Glutamatergic neuron (in vitro differentiated cells): Measurements from ENCODE around the gene HPD. TPM values are rescaled to one million over a fixed set of nuclear protein-coding genes. Genes with fewer than 3 reads are reported as not detected.
"Not testable (repeated sequence)": the region's sequence is repeated elsewhere in the genome, so short reads cannot be mapped to it uniquely, and the experiment has no call there.

ENCODE experiments used
- DNase-seq: peaks from one replicate; pipeline ENCODE4 v3.0.0; 2022
- H3K27ac Mint-ChIP-seq: one replicate; pipeline ENCODE4 v1.8.0; 2020; ENCODE audit warnings: mild to moderate bottlenecking, mixed read lengths, inconsistent platforms; ENCODE audit not compliant: unreplicated experiment
- H3K27me3 Mint-ChIP-seq: one replicate; pipeline ENCODE4 v1.8.0; 2020; ENCODE audit warnings: mild to moderate bottlenecking, moderate library complexity, mixed read lengths, inconsistent platforms; ENCODE audit not compliant: unreplicated experiment
- H3K36me3 Mint-ChIP-seq: one replicate; pipeline ENCODE4 v1.8.0; 2020; ENCODE audit warnings: mild to moderate bottlenecking, mixed read lengths, inconsistent platforms; ENCODE audit not compliant: unreplicated experiment
- H3K4me1 Mint-ChIP-seq: one replicate; pipeline ENCODE4 v1.8.0; 2020; ENCODE audit warnings: mild to moderate bottlenecking, low read depth, mixed read lengths, inconsistent platforms; ENCODE audit not compliant: unreplicated experiment
- H3K4me3 Mint-ChIP-seq: one replicate; pipeline ENCODE4 v1.8.0; 2020; ENCODE audit warnings: mild to moderate bottlenecking, mixed read lengths, inconsistent platforms; ENCODE audit not compliant: unreplicated experiment
- H3K9me3 Mint-ChIP-seq: one replicate; pipeline ENCODE4 v1.8.0; 2020; ENCODE audit warnings: mild to moderate bottlenecking, moderate library complexity, mixed read lengths, inconsistent platforms; ENCODE audit not compliant: unreplicated experiment
- total RNA-seq: library from RNA; stranded (reverse); fragmentation: NEBNext Ultra II Directional; extraction: Animal tissue kit (Norgen Biotek cat#: 25700); gene quantifications from one replicate; pipeline ENCODE4 v1.2.1, GENCODE V29; 2021; ENCODE audit not compliant: unreplicated experiment
- TF ChIP-seq, protein P1 (sequence below): fragments of 200-600 bp; sonication (generic); IDR thresholded peaks from one replicate; pipeline ENCODE4 v1.5.0; 2021; ENCODE audit not compliant: partially characterized antibody, unreplicated experiment

HPD gene
- total RNA-seq, 1 donor from 2014 or later, result not detected

DNA sequence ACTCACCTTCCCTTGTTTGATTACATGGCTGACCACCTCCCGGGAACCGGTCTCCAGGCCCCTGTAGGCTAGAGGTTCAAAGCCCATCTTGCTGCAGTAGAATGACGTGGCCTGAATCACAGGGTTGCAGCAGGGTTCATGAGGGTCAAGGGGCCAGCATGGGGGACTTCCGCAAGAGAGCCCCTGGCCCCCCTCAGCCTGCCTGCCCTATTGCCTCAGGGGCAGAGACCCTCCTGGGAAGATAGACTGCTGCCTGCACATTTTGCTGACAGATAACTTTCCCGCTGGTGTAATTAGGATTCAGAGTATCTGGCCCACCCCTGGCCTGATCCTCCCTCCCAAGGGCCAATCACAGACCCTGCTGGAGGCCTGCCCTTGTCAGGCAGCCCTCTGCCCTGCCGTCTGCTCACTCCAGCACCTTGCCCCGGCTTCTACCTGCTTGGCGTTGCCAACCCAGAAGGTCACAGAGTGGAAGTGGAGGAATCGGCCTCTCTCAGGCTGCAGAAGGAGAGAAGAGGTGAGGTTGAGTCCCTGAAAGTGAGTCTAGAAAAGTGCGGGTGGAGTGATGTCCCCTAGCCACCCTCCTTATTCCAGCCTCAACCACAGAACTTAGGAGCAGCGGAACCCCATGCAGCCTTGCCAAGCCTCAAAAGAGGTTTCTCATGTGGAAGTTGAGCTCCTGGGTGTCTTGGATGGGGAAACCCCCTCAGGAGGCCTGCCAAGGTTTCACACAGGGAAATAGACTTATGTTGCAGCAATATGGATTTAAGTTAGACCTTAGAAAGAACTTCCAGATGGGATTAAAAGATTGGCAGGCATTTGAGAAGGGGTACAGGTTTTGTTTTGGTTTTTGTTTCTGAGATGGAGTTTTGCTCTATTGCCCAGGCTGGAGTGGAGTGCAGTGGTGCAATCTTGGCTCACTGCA lies 1.1 kb downstream of the HPD start:
- TF ChIP-seq, protein P1, sequence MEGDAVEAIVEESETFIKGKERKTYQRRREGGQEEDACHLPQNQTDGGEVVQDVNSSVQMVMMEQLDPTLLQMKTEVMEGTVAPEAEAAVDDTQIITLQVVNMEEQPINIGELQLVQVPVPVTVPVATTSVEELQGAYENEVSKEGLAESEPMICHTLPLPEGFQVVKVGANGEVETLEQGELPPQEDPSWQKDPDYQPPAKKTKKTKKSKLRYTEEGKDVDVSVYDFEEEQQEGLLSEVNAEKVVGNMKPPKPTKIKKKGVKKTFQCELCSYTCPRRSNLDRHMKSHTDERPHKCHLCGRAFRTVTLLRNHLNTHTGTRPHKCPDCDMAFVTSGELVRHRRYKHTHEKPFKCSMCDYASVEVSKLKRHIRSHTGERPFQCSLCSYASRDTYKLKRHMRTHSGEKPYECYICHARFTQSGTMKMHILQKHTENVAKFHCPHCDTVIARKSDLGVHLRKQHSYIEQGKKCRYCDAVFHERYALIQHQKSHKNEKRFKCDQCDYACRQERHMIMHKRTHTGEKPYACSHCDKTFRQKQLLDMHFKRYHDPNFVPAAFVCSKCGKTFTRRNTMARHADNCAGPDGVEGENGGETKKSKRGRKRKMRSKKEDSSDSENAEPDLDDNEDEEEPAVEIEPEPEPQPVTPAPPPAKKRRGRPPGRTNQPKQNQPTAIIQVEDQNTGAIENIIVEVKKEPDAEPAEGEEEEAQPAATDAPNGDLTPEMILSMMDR, result no peak
- peaks cover 2% of the 10 kb centered on the region for H3K27me3 Mint-ChIP-seq
- peak; percentile 20 for DNase-seq
- H3K4me3 Mint-ChIP-seq, result no peak overlapping the region
- no peaks in the 10 kb centered on the region for H3K36me3 Mint-ChIP-seq
- peaks cover 2% of the 10 kb centered on the region for H3K9me3 Mint-ChIP-seq
- H3K27ac Mint-ChIP-seq, result no peak overlapping the region
- H3K4me1 Mint-ChIP-seq, result peaks cover 1% of the 10 kb centered on the region

DNA sequence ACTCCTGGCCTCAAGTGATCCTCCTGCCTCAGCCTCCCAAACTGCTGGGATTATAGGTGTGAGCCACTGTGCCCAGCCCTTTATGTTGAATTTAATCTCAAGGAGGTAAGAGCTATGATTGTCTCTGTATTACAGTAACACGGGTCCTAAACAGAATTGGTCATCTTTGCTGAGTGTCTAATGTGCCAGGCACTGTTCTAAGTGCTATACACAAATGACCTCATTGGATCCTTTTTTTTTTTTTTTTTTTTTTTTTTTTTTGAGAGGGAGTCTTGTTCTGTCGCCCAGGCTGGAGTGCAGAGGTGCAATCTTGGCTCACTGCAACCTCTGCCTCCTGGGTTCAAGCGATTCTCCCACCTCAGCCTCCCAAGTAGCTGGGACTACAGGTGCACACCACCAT lies 6.3 kb downstream of the HPD start:
- not testable (repeated sequence) for H3K4me3 Mint-ChIP-seq, H3K36me3 Mint-ChIP-seq, H3K27me3 Mint-ChIP-seq, DNase-seq, H3K9me3 Mint-ChIP-seq, H3K27ac Mint-ChIP-seq, H3K4me1 Mint-ChIP-seq

DNA sequence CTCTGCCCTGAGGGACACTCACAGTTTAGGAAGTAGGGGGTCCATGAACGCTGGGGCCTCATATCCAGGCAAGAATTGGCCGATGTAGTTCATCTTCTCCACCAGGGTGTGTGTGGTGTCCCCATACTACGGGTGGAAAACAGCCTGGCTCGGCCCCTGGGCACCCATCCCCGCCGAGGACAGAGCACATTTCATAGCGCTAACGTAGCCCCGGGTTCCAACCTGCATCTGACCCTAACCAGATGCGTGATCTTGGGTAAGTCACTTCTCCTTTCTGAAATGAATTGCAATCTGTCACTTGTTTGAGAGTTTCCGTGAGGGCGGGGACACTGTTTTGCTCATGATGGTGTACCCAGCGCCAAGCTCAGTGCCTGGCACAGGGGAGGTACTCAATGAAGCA lies 9.0 kb downstream of the HPD start:
- Mint-ChIP-seq H3K4me3 (no peak overlapping the region), H3K9me3 (no peaks in the 10 kb centered on the region), H3K4me1 (peaks cover 1% of the 10 kb centered on the region), H3K36me3 (no peaks in the 10 kb centered on the region), H3K27ac (no peak overlapping the region), H3K27me3 (peaks cover 2% of the 10 kb centered on the region)
- no peak for DNase-seq
- TF ChIP-seq, protein P1, result no peak

DNA sequence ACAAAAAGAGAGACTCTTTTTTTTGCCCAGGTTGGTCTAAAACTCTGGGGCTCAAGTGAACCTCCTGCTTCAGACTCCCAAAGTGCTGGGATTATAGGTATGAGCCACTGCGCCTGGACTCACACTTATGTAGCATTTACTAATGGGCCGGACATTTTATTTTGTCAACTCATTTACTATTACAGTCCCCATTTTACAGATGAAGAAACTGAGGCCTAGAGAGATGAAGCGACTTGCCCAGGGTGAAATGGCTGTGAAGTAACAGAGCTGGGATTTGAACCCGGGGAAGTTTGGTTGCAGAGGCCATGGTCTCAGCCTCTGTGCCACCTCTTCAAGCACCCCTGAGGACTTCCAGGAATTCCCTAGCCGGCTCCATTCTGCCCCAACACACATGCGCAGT lies 9.4 kb downstream of the HPD start:
- Mint-ChIP-seq H3K9me3 (no peaks in the 10 kb centered on the region), H3K4me3 (no peak overlapping the region), H3K4me1 (peaks cover 1% of the 10 kb centered on the region), H3K27me3 (peaks cover 2% of the 10 kb centered on the region), H3K36me3 (no peaks in the 10 kb centered on the region), H3K27ac (no peak overlapping the region)
- TF ChIP-seq, protein P1, result no peak
- no peak for DNase-seq

DNA sequence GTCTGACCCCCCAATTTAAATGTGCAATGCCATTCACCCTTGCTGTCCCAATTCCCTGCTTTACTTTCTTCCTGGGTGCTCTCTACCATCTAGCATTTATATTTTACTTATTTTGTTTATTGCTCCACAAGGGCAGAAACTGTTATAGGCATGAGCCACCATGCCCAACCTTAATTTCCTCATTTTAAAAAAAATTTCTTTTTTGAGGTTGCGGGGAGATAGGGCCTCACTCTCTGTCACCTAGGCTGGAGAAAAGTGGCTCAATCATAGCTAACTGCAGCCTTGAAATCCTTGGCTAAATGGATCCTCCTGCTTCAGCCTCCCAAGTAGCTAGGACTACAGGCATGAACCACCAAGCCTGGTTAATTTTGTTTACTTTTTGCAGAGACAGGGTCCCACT lies 13.0 kb downstream of the HPD start:
- H3K4me1 Mint-ChIP-seq, result no peaks in the 10 kb centered on the region
- TF ChIP-seq, protein P1, result no peak
- no peaks in the 10 kb centered on the region for H3K36me3 Mint-ChIP-seq
- no peak overlapping the region for H3K4me3 Mint-ChIP-seq
- no peak overlapping the region for H3K27ac Mint-ChIP-seq
- no peaks in the 10 kb centered on the region for H3K9me3 Mint-ChIP-seq
- DNase-seq, result no peak
- no peaks in the 10 kb centered on the region for H3K27me3 Mint-ChIP-seq
